GM13976 (cell line): Measurements from ENCODE around the gene RASGRP1.

ENCODE experiments used
- DNase-seq: peaks from one replicate; pipeline ENCODE4 v3.0.0; 2012; ENCODE audit warnings: low spot score
- in situ Hi-C: fragments of 300-500 bp; cut with MboI; formaldehyde crosslinking; loops from one replicate; pipeline ENCODE4 v1.12.0; 2022; ENCODE audit warnings: low sequenced_read_pairs, mixed read lengths, inconsistent platforms; ENCODE audit not compliant: unreplicated experiment
- TF ChIP-seq, protein P1 (sequence below): IDR thresholded peaks from 2 replicates; pipeline ENCODE4 v1.5.1; 2012; ENCODE audit warnings: borderline replicate concordance, mild to moderate bottlenecking; ENCODE audit not compliant: insufficient read depth; ENCODE audit errors: extremely low read depth, missing control alignments, control extremely low read depth

RASGRP1 gene

DNA sequence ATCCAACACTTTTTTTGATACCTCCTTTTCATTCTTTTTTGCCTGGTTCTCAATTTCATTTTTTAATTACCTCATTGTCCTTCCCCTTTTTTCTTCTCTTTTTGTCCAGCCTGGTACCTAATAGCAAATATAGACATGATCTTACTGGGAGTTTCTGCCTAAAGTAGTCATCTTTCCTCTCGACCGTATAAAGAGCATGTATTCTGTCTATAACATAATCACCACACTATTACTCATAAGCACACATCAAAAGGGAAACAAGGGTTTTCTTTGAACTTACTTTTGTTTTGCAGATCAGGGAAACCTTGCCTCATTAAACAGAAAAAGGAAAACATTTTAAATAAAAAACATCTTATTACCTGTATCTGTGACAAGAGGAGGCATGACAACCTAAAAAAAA is 77.7 kb downstream of the RASGRP1 start:
- peak; percentile 20 for DNase-seq
- TF ChIP-seq, protein P1, sequence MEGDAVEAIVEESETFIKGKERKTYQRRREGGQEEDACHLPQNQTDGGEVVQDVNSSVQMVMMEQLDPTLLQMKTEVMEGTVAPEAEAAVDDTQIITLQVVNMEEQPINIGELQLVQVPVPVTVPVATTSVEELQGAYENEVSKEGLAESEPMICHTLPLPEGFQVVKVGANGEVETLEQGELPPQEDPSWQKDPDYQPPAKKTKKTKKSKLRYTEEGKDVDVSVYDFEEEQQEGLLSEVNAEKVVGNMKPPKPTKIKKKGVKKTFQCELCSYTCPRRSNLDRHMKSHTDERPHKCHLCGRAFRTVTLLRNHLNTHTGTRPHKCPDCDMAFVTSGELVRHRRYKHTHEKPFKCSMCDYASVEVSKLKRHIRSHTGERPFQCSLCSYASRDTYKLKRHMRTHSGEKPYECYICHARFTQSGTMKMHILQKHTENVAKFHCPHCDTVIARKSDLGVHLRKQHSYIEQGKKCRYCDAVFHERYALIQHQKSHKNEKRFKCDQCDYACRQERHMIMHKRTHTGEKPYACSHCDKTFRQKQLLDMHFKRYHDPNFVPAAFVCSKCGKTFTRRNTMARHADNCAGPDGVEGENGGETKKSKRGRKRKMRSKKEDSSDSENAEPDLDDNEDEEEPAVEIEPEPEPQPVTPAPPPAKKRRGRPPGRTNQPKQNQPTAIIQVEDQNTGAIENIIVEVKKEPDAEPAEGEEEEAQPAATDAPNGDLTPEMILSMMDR, result no peak
- in situ Hi-C loops, result no loop called here

DNA sequence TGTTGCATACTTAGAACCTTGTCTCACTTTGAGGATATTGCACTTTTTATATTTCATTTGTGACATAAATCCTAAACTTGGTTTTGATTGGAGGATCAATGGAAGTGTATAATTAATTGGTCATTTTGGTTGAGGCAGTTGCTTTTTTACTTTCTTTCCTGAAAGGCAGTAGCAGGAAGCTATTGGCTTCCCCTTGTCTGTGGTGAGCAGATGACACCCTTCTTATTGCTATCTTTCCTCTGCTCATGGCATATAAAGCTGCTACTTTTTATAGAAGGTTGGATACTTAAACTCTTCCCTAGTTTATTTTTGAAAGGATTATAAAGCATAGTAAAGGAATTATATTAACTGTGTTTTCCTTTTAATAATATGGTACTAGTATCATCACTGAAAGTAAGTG is 82.0 kb downstream of the RASGRP1 start:
- TF ChIP-seq, protein P1, result no peak
- in situ Hi-C loops, result no loop called here
- no peak for DNase-seq

DNA sequence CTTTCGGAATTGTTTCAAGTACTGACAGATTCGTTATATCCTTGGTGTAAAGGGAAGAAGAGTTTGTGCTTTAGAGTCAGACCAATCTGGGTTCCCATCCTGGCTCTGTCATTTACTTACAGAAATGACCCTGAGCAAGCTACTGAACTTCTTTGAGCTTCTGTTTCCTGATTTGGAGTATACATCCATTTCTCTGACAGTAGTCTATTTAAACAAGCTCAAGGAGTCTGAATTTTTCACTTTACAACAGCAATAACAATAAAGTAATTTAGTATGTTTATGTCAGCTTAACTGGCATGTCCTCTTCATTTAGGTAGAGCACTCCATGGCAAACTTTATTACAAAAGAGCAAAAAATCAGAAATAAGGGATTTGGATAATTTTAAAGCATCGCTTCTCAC is 82.9 kb downstream of the RASGRP1 start:
- DNase-seq, result no peak
- in situ Hi-C loops, result no loop called here
- TF ChIP-seq, protein P1, result no peak

DNA sequence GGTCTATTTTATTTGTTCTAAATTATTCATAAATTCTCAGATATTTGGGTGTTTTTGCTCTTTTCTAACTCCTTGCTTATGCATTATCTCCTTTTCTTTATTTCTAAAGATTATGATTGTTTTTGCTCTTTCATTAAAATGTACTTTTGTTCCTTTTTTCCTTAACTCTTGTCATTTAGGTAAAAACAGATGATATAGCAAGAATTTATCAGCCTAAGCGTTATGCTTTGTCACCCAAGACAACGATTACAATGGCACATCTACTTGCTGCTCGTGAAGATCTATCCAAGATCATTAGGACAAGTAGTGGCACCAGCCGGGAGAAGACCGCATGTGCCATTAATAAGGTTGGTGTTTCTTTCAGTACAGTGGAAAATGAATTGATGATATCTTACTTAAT is 83.5 kb downstream of the RASGRP1 start:
- TF ChIP-seq, protein P1, result no peak
- DNase-seq, result no peak
- in situ Hi-C loops, result no loop called here

DNA sequence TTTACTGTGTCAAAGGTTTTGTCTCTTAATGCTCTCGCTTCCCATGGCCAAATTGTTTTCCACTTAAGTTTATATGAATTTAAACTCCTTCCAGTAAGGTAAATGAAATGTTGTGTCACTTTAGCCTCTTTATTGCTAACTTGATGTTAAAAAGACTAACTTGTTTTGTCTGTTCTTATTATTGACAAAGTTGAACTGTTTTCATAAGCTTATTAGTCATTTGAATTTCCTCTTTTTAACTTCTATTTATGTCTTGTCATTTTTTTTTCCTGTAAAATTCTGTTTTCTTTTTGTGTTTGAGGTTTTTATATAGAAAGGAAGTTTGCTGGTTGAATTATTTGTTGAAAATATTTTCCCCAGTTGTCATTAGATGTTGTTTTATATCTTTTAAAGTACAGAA is 84.9 kb downstream of the RASGRP1 start:
- DNase-seq, result no peak
- TF ChIP-seq, protein P1, result no peak
- in situ Hi-C loops, result no loop called here

DNA sequence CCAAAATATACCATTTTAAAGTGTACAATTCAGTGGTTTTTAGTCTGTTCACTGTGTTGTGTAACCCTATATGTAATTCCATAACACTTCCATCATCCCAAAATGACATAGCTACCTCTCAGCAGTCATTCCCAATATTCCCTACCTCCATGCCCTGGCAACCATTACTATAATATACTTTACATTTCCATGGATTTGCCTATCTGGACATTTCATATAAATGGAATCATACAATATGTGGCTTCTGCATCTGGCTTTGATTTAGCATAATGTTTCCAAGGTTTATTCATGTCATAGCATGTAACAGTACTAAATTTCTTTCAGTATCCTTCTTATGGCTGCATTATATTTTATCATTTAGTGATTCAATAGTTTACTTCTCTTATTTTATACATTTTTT is 85.3 kb downstream of the RASGRP1 start:
- TF ChIP-seq, protein P1, result no peak
- in situ Hi-C loops, result no loop called here
- DNase-seq, result no peak

DNA sequence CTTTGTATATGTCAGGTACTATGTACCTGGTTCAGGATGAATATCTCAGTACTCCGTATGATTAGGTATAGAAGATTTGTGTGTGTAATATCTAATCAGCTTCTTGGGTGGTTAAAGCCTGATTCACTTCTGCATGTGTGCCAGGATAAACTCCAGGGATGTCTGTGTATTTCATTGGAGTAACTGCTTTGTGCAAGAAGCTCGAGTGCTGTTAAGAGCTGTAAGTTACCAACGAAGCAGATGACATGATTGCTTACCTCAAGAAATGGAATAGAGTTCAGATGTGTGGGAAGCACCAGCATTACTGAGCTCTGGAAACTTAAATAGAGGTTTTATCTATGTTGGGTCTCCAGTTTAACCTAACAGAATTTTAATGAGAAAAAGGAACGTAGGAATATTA is 87.0 kb downstream of the RASGRP1 start:
- TF ChIP-seq, protein P1, result no peak
- no peak for DNase-seq
- in situ Hi-C loops, result no loop called here
